ENCODE results near the gene SGPP2. TPM values are rescaled to one million over a fixed set of nuclear protein-coding genes. Genes with fewer than 3 reads are reported as not detected.

The SGPP2 gene
- polyA plus RNA-seq, 3 donors, result not detected

DNA sequence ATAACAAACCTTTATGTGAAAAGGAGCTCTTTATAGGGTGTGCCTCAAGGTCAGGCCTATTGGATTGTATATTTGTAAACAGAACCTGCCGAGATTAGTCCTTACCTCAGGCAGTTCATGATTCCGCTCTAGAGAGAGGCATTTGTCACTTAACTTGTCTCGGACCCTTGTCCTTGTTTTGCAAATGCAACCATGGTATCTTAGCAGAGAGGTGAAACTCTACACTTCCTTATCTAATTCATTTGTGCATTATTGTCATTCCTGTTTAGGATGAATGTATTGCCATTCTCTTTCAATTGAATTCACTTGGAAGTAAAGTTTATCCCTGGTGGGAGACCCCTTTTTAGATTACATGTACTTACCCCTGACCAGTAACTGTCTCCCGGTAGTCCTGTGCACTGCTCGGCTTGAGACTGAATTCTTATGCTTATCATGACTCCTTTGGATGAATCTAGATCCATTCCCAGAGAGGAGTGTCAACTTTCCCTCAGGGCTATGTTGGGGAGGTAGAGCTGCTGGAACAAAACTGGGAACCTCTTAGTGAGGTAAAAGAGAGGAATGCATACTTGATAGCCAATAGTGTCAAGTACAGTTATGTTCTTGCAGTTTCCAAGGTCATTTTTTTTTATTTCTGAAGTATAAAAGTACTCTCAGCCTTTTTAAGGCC lies 46.6 kb downstream of the SGPP2 start:
- H3K79me2 ChIP-seq (ENCODE audit: insufficient read depth, low read length), result no peaks in the 10 kb centered on the region
- H3K4me1 Mint-ChIP-seq, result no peaks in the 10 kb centered on the region
- no peak for DNase-seq
- H3K9me3 Mint-ChIP-seq, result no peaks in the 10 kb centered on the region
- H3K27ac Mint-ChIP-seq, result no peak overlapping the region
- H3K4me3 ChIP-seq (replicated peaks in 1 of 3; ENCODE audit: low read depth in 2 of 3, low read length in 3 of 3), result no peak overlapping the region
- intact Hi-C loops (cut with micrococcal nuclease), result no loop called here
- no peaks in the 10 kb centered on the region for H3K36me3 ChIP-seq (replicated peaks in 1 of 2; ENCODE audit: control insufficient read depth in 1 of 2, insufficient read depth in 2 of 2, low read length in 2 of 2)
- H3K4me2 ChIP-seq (replicated peaks; ENCODE audit: extremely low read depth, low read length, poor library complexity, severe bottlenecking), result no peak overlapping the region
- H3K4me1 ChIP-seq (ENCODE audit: control insufficient read depth in 1 of 2, insufficient read depth in 2 of 2, low read length in 2 of 2), result no peaks in the 10 kb centered on the region
- peaks cover 2 to 10% (median 9%) of the 10 kb centered on the region in 3 donors for H3K27me3 Mint-ChIP-seq (ENCODE audit: low read depth in 3 of 3)
- H4K20me1 ChIP-seq (ENCODE audit: insufficient read depth, low read length), result no peaks in the 10 kb centered on the region
- WGBS (ENCODE audit: insufficient coverage), result no CpG with 5 or more reads among the region's 5 CpGs
- H3K9ac ChIP-seq (ENCODE audit: insufficient read depth, low read length, poor library complexity, severe bottlenecking), result no peak overlapping the region
- H3K27me3 ChIP-seq (ENCODE audit: control insufficient read depth in 2 of 2, insufficient read depth in 2 of 2, low read length in 2 of 2), result no peaks in the 10 kb centered on the region
- no peaks in the 10 kb centered on the region for H3K9me3 ChIP-seq (replicated peaks in 1 of 2; ENCODE audit: control insufficient read depth in 1 of 2, insufficient read depth in 1 of 2, low read length in 2 of 2)
- TF ChIP-seq, protein P1, sequence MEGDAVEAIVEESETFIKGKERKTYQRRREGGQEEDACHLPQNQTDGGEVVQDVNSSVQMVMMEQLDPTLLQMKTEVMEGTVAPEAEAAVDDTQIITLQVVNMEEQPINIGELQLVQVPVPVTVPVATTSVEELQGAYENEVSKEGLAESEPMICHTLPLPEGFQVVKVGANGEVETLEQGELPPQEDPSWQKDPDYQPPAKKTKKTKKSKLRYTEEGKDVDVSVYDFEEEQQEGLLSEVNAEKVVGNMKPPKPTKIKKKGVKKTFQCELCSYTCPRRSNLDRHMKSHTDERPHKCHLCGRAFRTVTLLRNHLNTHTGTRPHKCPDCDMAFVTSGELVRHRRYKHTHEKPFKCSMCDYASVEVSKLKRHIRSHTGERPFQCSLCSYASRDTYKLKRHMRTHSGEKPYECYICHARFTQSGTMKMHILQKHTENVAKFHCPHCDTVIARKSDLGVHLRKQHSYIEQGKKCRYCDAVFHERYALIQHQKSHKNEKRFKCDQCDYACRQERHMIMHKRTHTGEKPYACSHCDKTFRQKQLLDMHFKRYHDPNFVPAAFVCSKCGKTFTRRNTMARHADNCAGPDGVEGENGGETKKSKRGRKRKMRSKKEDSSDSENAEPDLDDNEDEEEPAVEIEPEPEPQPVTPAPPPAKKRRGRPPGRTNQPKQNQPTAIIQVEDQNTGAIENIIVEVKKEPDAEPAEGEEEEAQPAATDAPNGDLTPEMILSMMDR (IDR thresholded peaks at IDR 0.05), result no peak
- no peak overlapping the region for H3K27ac ChIP-seq (ENCODE audit: low read depth in 1 of 2, low read length in 2 of 2)
- no peaks in the 10 kb centered on the region for H3K36me3 Mint-ChIP-seq
- no peak overlapping the region for H3K4me3 Mint-ChIP-seq
- no peak overlapping the region for H2AFZ ChIP-seq (ENCODE audit: insufficient read depth, low read depth, low read length, poor library complexity, severe bottlenecking)

DNA sequence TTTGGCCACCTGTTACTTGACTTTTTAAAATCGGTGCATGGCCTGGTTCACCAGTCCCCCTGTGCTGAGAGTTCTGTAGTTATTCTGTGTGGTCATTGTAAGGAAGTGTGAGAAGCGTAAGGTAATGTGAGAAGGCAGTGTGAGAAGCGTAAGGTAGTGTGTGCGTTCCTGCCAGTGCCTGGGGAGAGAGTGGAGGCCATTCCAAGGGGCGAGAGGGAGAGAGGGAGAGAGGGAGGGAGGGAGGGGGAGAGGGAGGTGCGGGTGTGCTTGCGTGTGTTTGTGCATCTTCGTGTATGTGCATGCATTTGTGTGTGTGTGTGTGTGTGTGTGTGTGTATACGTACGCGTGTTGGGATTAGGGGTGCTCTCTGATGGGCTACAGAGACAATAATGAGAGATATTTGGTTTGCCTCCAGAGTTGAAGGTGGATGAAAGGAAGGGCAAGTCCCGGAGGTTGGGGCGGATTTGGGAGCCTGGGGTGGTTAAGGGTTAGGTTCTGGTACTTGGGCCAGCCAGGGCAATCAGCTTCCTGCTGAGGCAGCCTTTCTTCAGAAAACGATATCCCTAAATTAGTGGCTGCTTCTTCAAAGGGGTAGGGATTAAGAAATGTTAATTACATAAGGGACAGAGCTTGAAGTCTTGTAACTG lies 53.7 kb downstream of the SGPP2 start:
- WGBS (ENCODE audit: insufficient coverage), result 74% methylated on average over 14 of the region's 14 CpGs
- no peak overlapping the region for H3K4me3 Mint-ChIP-seq
- Histone ChIP-seq H3K27ac (ENCODE audit: low read depth in 1 of 2, low read length in 2 of 2) (no peak overlapping the region), H2AFZ (ENCODE audit: insufficient read depth, low read depth, low read length, poor library complexity, severe bottlenecking) (no peak overlapping the region), H3K27me3 (ENCODE audit: control insufficient read depth in 2 of 2, insufficient read depth in 2 of 2, low read length in 2 of 2) (peaks cover 10 to 12% of the 10 kb centered on the region in 2 donors), H4K20me1 (ENCODE audit: insufficient read depth, low read length) (no peaks in the 10 kb centered on the region), H3K4me1 (ENCODE audit: control insufficient read depth in 1 of 2, insufficient read depth in 2 of 2, low read length in 2 of 2) (no peaks in the 10 kb centered on the region), H3K36me3 (replicated peaks in 1 of 2; ENCODE audit: control insufficient read depth in 1 of 2, insufficient read depth in 2 of 2, low read length in 2 of 2) (no peaks in the 10 kb centered on the region), H3K4me2 (replicated peaks; ENCODE audit: extremely low read depth, low read length, poor library complexity, severe bottlenecking) (no peak overlapping the region), H3K9me3 (replicated peaks in 1 of 2; ENCODE audit: control insufficient read depth in 1 of 2, insufficient read depth in 1 of 2, low read length in 2 of 2) (no peaks in the 10 kb centered on the region), H3K4me3 (replicated peaks in 1 of 3; ENCODE audit: low read depth in 2 of 3, low read length in 3 of 3) (no peak overlapping the region), H3K79me2 (ENCODE audit: insufficient read depth, low read length) (no peaks in the 10 kb centered on the region), H3K9ac (ENCODE audit: insufficient read depth, low read length, poor library complexity, severe bottlenecking) (no peak overlapping the region)
- DNase-seq, result no peak
- intact Hi-C loops (cut with micrococcal nuclease), result no loop called here
- H3K4me1 Mint-ChIP-seq, result no peaks in the 10 kb centered on the region
- H3K9me3 Mint-ChIP-seq, result peaks cover 0 to 2% (median 0%) of the 10 kb centered on the region in 7 donors
- peaks cover 9 to 15% (median 13%) of the 10 kb centered on the region in 3 donors for H3K27me3 Mint-ChIP-seq (ENCODE audit: low read depth in 3 of 3)
- H3K36me3 Mint-ChIP-seq, result no peaks in the 10 kb centered on the region
- no peak overlapping the region for H3K27ac Mint-ChIP-seq
- TF ChIP-seq, protein P1 (IDR thresholded peaks at IDR 0.05), result no peak
